Adrenal gland (tissue), 5 donors: Measurements from ENCODE around the gene ASH1L.

ENCODE experiments used
- CTCF ChIP-seq, 6 experiments: fragments of 450-650 bp in 4 of 6; fragments of 200-600 bp in 2 of 6; sonication (generic) in 1 of 6; IDR thresholded peaks; 1 replicate in 5 of 6; 2 replicates in 1 of 6; pipeline versions ENCODE4 v1.5.1 to v1.8.0; 2016 to 2021; ENCODE audit warnings: antibody characterized with exemption in 6 of 6, mild to moderate bottlenecking in 2 of 6, moderate library complexity in 1 of 6
- POLR2A ChIP-seq, 2 donors: fragments of 450-650 bp; IDR thresholded peaks; one replicate each; pipeline ENCODE4 v1.6.1; 2017; ENCODE audit warnings: antibody characterized with exemption in 2 of 2, mild to moderate bottlenecking in 2 of 2, moderate library complexity in 1 of 2
- donor health status: DM: no; HTN: no; CAD: no.

GRCh38 chr1:155487541-155487940 is 75.1 kb downstream of the ASH1L start:
- no peak for TF ChIP-seq CTCF (IDR thresholded peaks at IDR 0.05)
- TF ChIP-seq POLR2A (IDR thresholded peaks at IDR 0.05) = no peak
